ENCODE measurements around the gene NKIRAS1.

NKIRAS1 gene

DNA sequence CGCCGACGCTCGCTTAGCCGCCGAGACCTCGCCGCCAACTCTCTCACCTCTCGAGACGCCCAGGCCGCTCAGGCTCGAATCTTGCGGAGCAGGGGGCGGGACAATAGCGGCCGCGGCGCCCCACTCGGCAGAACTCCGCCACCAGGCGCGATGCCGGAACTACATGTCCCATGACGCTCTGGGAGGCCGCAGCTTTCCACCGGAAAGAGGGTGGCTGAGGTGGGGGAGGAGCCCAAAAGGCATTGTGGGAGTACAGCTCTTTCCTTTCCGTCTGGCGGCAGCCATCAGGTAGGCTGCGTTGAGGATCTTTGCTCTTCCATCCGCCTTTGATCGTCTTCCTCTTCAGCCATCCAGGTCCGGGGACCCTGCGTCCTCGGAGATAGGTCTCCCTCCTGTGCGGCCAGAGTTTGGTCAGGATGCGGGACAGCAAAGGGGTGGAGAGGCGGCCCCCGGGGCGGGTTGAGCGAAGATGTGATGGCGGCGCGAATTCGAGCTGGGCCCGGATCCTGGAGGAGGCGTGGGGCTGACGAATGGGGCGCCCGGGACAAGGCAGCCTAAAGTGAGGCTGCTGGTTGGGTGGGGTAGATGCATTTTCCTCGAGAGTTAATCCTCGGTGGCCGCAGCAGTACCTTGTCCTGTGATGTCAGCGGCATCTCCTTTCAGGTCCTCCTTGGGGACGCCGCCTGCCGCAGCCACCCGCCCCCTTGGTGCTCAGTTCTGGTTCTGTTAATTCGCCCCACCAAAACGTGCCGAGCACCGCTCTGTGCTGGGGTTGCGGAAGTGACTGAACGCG lies at the start of gene NKIRAS1, which contains the start of gene RPL15:
TSS of gene NKIRAS1 (minus strand) at position 105 of the 793 bp plus-strand sequence. CDS start 6,086 bp downstream, outside the sequence.
TSS of gene RPL15 (plus strand) at position 247 of the 793 bp plus-strand sequence. CDS start 728 bp downstream, outside the sequence.
- DNase-seq: peak; percentile 83

DNA sequence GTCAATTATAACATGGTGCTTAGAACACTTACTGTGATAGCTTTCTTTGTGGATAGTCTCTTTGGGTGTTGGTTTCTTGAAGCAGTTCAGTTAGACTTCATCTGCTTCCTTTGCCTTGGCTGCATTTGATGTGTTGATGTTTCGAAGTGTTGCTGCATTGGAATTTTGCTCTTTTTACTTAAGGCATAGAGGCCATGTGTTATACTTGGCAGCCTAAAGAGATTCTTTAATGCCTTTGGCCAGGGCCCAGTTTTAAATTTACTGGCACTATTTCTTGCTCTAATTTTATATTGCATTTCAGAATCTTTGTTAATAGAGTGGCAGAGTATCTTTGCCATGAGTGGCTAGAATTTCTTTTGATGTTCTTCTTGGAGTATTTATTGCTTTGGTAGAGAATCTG lies 49.5 kb upstream of the NKIRAS1 start:
- no peak for DNase-seq

DNA sequence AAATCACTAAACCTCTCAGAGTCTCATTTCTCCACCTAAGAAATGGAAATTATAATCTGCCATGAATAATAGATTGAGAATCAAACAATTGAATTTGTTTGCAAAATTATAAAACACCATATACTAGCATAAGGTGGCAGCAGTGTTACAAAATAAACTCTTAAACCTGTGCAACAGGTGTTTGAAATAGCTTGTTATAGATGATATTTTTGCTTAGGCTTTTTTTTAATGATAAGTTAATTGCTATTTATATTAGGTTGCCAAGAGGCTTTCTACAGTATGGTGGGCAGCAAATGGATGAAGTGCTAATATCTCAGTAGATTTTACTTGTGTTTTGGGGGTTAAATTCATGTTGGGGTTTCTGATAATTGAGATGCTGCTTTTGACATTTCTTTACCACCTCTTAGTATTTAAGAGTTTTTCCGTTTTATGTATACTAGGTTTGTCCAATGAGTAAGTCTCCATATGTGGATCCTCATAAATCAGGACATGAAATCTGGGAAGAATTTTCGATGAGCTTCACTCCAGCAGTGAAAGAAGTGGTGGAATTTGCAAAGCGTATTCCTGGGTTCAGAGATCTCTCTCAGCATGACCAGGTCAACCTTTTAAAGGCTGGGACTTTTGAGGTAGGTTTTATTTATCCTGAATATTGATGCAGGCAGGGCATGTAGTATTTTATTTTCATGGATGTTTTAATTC lies 47.9 kb upstream of the NKIRAS1 start:
- no peak for DNase-seq

DNA sequence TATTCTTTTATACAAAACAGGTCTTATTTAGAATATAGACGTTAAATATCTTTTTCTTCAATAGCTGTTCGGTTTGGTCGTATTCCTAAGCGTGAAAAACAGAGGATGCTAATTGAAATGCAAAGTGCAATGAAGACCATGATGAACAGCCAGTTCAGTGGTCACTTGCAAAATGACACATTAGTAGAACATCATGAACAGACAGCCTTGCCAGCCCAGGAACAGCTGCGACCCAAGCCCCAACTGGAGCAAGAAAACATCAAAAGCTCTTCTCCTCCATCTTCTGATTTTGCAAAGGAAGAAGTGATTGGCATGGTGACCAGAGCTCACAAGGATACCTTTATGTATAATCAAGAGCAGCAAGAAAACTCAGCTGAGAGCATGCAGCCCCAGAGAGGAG lies 45.1 kb upstream of the NKIRAS1 start:
- no peak for DNase-seq

DNA sequence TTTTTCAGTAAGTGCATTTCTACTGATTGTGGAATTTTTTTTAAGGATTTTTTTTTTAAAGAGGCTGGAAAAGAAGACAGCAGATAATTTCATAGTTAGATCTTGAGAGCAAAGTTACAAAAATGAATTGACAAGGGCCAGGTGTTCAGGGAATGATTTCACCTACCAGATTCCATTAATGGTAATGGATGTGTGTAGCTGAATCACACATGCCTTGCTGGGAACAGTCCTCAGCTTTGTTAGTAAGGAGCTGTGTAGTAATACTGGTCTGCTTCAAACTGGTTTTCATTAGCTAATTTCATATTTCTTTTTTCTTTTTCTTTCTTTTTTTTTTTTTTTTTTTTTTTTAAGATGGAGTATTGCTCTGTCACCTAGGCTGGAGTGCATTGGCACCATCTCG lies 44.3 kb upstream of the NKIRAS1 start:
- DNase-seq: no peak

DNA sequence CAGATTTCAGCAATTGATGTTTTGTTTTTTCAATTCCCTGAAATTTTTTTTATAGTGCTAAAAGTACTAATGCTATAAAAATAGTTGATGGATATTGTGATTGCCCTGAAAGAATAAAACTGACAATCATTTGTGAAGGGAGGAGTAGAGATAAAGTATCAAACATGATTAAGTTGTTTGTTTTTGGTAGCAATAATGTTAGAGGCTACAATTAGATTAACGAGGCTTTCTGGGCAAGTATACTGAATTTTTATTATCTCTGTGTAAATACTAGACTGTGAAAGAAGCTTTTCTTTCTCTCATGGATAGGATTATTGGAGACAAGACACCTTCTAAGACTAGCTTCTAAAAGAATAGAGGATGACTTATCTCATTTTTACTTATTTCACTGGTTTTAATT lies 43.9 kb upstream of the NKIRAS1 start:
- DNase-seq: no peak

DNA sequence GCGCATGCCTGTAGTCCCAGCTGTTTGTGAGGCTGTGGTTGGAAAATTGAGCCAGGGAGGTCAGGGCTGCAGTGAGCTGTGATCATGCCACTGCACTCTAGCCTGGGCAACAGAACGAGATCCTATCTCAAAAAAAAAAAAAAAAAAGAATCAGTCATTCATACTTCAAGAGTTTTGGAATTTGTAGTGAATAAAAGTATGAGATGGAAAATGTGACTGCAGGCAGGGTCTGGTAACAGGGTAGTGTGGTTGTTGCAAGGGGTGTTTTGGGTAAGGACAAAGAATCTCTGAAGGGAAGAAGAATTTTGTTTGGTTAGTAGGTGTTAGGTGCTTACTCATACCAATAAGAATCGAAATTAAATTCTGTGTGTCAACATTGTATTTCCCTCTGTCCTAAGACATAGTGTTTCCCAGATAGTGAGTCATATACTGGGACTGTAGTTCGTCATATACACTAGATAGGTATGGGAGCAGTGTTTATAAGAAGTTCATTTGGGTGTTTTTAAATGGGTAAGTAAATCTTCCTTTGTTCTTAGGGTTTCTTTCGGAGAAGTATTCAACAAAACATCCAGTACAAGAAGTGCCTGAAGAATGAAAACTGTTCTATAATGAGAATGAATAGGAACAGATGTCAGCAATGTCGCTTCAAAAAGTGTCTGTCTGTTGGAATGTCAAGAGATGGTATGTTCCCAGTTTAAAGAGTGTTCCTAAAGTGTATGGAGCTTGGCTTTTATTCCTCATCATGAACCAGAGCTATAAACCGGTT lies 42.5 kb upstream of the NKIRAS1 start:
- DNase-seq: no peak

DNA sequence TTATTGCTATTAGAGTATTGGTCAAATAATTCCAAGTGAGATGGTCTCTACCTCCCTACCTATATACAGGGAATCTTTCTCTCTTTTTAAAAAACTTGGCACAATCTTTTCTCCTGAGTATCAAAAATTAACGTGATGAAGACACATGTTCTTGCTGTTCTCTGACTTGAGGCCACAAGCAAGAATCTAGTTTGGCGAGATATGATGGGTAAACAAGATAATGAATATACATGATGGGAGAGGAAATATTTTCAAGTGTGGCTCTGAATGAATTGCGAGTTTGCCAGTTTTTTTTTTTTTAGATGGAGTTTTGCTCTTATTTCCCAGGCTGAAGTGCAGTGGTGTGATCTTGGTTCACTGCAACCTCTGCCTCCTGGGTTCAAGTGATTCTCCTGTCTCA lies 39.9 kb upstream of the NKIRAS1 start:
- no peak for DNase-seq

DNA sequence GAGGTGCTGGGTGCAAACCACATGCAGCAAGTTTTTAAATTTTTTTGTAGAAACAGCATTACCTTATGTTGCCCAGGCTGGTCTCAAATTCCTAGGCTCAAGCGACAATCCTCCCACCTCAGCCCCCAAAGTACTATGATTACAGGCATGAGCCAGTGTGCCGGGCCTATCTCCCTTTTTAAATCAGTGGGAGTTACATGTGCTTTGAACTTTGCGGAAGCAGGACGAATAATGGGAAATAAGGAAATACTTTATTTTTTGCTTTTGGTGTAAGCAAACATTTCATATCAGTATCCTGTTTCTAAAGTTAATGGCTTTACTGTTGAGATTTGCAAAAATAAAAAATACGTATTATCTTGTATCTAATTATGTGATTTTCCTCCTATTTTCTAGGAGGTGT lies 37.4 kb upstream of the NKIRAS1 start:
- DNase-seq: no peak

DNA sequence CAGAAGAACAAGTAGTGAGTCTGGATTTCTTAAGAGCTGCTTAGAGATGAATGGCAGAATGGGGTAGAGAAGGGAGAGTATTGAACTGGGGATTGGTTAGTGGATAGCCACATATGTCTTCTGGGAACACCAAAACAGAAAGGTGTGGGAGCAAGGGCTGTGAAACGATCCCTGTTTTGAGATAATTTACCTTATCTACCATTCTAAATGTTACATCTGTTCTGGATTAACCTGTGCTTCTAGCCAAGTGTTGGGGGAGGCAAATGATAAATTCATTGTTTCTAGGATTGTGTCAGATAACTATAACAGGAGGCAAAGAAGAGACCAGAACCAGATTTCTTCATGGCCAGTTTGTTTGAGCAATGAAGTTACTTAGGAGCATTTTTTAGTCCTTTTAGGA lies 36.7 kb upstream of the NKIRAS1 start:
- DNase-seq: no peak

DNA sequence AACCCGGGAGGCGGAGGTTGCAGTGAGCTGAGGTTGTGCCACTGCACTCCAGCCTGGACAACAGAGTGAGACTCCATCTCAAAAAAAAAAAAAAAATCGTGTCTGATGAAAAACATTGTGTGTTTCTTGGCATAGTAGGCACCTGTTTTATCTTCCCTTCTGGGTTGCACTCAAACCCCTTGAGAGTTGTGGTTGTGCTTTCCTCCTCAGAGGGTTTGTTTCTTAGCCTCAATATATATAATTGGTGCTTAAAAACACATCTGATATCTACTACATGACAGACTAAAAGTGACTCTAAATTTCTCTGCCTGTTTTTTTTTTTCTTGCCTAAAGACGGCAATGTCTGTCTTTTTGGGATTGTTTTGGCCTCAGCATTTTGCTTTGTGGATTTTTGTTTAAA lies 35.9 kb upstream of the NKIRAS1 start:
- no peak for DNase-seq

DNA sequence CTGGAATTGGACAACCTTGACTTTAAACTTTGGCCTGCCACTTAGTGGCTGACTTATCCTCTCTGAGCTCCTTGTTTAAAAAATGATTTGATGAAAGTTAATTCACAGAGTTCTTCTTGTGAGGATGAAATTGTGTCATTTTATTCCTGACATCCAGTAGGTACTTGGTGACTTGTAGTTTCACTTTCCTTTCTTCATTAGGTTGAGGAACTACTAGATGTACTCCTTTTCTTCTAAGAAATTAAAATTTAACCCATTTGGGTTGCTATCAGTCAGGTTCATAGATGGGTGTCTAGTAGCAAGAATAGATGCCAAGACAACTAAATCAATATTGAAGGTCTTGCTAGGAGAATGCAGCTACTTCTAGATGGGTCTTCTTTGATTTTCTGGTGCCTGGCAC lies 33.5 kb upstream of the NKIRAS1 start:
- no peak for DNase-seq

DNA sequence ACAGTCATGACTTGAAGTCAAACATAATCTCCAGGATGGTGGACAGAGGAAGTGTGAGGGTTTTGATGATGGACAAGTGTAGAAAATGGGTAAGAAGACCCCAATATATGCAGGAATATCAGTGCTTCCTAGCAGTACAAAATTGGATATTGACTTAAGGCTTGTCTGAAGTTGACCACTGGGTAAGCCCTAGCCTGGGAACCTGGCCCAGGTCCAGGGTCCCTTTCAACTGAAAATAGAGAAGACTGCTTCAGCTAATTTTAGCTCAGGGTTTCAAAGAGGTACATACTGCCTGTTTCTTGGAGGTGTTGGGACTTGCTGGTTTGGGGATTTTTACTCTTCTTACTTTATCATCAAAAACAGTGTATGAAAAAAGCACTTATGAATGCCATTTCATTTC lies 33.0 kb upstream of the NKIRAS1 start:
- DNase-seq: no peak

DNA sequence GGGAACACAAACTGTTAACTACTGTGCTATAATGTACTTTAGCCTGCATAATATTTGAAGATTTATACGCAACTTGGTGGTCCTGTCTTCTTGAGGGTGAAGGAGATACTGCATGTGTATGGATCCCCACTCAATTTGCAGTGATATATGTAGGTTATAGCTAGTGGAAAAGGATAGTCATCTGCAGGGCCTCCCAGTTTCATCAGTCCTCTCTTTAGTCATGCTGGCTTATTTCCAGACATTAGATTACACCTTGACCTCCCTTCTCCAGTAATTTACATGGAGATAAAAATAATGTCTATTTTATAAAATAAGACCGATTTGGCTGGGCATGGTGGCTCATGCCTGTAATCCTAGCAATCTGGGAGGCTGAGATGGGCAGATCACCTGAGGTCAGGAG lies 32.0 kb upstream of the NKIRAS1 start:
- no peak for DNase-seq

DNA sequence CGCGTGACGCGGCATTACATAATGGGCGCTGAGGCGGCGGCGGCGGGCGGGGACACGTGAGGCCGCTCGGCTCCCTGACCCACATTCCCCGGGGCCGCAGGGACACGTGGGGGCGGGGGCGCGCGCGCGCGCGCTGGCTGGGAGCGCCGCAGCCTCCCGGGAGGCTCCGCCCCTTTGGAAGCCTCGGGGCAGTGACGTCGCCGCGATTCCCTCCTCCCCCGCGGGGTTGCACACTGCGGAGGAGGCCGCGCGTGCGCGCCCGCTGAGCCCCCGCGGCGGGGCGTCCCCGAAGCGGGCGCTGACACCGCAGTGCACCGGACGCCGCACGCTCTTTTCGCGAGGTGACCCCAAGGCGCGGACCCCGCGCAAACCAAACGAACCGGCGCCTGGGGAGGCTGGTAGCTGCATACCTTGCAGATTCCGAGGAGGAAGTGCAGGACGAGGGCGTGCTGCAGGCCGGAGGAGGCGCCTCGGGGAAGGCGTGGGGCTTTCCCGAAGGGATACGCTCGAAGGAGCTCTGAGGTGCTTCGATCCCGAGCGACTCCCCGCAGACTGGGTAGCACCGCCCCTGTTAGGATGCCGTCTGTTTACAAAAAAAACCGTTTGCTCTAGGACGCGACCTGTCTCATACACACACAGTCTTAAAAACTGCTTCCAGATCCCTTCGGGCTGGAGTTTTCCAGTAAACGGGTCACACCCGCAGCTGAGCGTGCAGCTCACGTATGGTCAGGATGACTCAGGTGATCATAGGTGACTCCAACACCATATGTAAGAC lies 29.3 kb upstream of the NKIRAS1 start:
- peak; percentile 96 for DNase-seq

DNA sequence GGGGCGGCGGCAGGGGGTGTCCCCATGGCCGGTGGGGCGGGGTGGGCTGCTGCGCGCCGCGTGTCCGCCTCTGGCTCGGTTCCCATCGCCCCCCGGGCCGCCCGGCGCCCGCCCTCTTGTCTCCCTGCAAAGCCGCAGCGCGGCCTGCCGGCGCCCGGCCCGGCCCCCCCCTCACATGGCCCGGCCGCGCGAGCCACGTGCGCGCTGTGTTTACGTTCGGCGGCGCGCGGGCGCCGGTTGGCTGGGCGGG lies 28.8 kb upstream of the NKIRAS1 start:
- DNase-seq: no peak

DNA sequence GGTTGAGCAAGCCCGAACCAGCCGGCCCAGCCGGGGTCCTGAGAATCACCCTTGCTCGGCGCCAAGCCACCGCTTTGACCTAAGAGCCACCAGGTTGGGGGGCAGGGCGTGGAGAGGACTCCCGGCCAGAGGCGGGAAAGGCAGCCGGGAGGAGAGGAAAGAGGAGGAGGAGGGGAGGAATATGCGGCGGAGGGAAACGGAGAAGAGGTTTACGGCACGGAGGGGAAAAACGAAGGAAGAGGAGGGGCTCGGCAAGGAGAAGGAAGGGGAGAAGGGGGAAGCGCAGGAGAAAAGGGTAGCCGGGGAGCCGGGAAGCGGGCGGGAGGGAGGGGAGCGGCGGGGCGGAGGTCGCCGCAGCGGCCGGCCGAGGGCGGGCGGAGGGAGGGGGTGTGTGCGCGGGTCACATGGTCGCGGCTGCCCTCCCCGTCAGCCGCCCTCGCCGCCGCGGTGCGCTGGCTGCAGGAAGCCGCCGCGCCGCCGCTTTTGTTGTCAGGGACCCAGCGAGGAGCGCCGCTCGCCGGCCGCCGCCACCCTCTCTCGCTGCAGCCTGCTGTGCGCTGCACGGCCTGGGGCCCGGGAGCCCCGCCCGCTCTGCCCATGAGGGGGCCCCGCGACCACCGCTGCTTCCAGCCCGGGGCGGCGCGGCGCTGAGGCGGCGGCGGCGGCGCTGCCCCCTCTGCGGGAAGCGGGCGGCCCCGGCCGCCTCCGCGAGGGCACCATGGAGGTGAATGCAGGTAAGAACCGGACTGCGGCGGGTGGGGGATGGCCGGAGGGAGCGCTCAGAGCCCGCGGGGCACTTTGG lies 28.3 kb upstream of the NKIRAS1 start, which contains the start of gene NR1D2:
TSS of gene NR1D2 (plus strand) at position 426 of the 802 bp plus-strand sequence. CDS start at position 719, 293 bp downstream.
- DNase-seq: peak; percentile 74

DNA sequence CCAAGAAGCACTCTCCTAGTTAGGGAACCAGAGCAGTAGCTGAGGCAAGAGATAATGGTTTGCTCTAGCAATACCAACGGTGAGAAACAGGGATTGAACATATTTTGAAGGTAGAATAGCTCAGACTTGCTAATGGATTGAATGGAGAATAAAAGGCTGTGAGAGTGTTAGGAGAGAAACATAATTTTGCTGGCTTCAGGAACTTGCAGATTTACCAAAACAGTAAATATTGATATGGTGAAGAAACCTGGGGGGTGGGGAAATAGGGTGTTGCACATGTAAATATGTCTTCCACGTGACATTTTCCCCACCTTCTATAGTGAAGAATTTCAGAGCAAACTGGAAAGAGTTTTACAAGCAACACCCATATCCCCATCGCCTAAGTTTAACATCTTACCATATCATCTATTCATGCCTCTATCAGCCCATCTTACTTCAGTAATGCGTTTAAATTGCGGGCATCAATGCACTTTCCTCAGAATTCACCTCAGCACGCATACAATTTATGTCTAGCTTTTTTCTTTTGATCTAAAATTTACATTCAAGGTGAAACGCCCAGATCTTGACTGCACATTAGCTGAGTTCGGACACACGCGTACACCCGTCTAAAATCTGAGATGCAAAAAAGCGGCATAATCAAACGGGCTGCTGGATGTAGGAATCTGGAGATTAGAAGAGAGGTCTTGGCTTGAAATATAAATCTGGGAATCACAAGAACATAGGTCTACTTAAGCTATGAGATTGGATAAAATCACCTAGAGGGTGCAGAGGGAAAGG lies 27.4 kb upstream of the NKIRAS1 start:
- no peak for DNase-seq

DNA sequence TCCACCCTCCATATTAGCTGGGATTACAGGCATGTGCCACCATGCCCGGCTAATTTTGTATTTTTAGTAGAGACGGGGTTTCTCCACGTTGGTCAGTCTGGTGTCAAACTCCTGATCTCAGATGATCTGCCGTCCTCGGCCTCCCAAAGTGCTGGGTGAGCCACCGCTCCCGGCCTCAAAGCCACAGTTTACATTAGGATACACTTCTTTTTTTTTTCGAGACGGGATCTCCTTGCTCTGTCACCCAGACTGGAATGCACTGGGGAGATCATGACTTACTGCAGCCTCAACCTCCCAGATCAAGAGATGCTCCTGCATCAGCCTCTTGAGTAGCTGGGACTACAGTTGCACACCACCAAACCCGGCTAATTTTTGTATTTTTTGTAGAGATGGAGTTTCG lies 25.8 kb upstream of the NKIRAS1 start:
- no peak for DNase-seq

DNA sequence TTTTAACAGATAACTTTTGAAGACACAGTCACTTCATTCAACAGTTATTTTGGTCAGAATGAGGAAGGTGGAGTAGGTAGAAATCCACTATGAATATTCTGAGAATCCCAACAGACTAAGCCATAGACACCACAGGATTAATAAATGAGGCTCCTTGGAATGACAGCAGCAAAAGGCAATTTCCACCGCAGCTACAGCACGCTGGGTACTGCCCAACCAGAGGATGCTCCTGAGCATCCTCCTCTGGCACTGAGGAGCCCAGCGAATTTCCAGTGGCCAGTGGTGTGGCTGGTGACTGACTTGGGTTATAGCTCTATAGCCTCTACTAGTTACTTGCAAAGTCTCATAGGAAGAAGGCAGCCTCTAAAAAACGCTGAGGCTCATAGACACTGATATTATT lies 24.6 kb upstream of the NKIRAS1 start:
- no peak for DNase-seq

DNA sequence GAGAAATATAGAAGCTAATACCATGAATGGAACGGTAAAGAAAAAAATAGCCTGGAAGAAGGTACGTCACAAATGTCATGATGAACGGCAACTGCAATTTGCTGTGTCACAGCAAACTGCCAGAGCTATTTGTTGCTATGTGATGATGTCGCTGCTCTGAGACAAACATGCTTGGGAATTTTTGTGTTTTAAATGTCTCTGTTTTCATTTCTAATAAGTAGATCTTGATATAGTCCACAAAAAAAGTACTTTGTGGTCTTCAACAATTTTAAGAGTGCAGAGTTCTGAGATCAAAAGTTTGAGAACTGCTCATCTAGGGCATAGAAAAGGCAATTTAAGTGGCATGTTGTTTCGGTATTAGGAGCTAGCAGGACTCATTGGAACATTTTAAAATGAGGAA lies 24.0 kb upstream of the NKIRAS1 start:
- no peak for DNase-seq

Data from 8988T (cell line).